BJ (cell line): ENCODE results near the gene CARMIL3. TPM values are rescaled to one million over a fixed set of nuclear protein-coding genes. Genes with fewer than 3 reads are reported as not detected.

Source experiments
- CTCF ChIA-PET: fragments of 350-600 bp; formaldehyde crosslinking; extraction: SDS; loops from one replicate; lab custom pipeline; 2021; ENCODE audit warnings: antibody characterized with exemption, inconsistent platforms; lab: Yijun Ruan, JAX
- POLR2A ChIA-PET: fragments of 300-600 bp; sonication (Branson Sonifier 250); formaldehyde crosslinking; extraction: SDS; loops from one replicate; lab custom pipeline; 2021; ENCODE audit warnings: antibody characterized with exemption; lab: Charles Lee
- DNase-seq: peaks from one replicate; pipeline ENCODE4 v3.0.0-alpha.2; 2011; ENCODE audit warnings: low read depth
- H3K27me3 ChIP-seq: 2 replicates; pipeline ENCODE4 v1.6.0; 2011; ENCODE audit warnings: low read length; ENCODE audit not compliant: control insufficient read depth, insufficient read depth
- H3K36me3 ChIP-seq: 2 replicates; pipeline ENCODE4 v1.5.1; 2011; ENCODE audit warnings: low read length; ENCODE audit not compliant: control insufficient read depth, insufficient read depth
- H3K4me3 ChIP-seq: 2 replicates; pipeline ENCODE4 v1.5.1; 2011; ENCODE audit warnings: low read depth, mild to moderate bottlenecking, control low read depth, low read length
- polyA plus RNA-seq: library from polyadenylated mRNA; depleted of rRNA; stranded (reverse); fragments of >200 nt; gene quantifications from 2 replicates; pipeline ENCODE4 v1.2.3, GENCODE V29; 2011
- TF ChIP-seq, protein P1 (sequence below): IDR thresholded peaks from 2 replicates; pipeline ENCODE4 v1.5.1; 2011; ENCODE audit warnings: low read depth, mild to moderate bottlenecking, control low read depth, inconsistent platforms, low read length, moderate library complexity; ENCODE audit not compliant: insufficient read depth

The CARMIL3 gene
- polyA plus RNA-seq, 1 experiment = 0.04 TPM

DNA sequence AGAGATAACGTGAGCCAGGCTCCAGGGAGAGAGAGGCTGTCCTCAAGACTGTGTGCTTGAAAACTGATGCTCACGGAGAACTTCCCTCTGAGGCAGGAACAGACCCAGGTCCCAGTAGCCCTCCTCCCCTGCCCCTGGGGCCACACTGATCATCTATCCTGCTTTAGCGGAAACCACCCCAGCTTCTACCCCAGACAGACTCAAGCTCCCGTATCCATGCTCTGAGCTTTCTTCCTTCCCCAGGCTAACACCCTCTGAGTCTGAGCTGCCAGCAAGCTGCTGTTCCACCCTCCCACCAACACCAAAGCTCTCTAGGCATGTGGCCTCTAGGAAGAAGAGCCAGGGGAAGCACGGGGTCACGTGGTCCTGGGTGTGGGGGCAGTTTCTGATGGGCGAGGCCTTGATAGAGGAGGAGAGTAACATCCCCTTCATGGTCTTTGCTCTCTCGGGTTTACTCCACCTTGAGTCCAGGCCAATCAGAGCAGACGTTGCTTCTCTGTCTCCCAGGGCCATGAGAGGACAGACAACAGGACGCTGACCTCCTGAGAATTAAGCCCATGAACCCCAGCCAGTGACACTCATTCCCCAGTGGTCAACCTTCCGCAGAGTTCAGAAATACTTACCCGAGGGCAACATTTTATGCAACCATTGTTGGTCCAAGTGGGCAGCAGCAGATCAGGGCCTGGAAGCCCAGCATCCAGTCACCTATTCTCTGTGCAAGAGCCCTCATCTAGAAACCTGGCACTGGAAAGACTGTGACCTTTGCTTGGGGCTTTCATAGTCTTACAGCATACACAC is 43.7 kb downstream of the CARMIL3 start:
- Histone ChIP-seq H3K27me3 (no peaks in the 10 kb centered on the region), H3K4me3 (peak overlapping the region; percentile 82), H3K36me3 (peaks cover 22% of the 10 kb centered on the region)
- ChIA-PET POLR2A (interaction anchor here (1.1 kb wide), 1 partner anchor 18 kb away, joined by 3 read pairs; no protein-coding TSS in a partner anchor), CTCF (interaction anchor here (6.2 to 13.0 kb wide), 3 partner anchors 12 to 37 kb away, joined by 74 to 200 read pairs (median 136); no protein-coding TSS in a partner anchor)
- TF ChIP-seq, protein P1, sequence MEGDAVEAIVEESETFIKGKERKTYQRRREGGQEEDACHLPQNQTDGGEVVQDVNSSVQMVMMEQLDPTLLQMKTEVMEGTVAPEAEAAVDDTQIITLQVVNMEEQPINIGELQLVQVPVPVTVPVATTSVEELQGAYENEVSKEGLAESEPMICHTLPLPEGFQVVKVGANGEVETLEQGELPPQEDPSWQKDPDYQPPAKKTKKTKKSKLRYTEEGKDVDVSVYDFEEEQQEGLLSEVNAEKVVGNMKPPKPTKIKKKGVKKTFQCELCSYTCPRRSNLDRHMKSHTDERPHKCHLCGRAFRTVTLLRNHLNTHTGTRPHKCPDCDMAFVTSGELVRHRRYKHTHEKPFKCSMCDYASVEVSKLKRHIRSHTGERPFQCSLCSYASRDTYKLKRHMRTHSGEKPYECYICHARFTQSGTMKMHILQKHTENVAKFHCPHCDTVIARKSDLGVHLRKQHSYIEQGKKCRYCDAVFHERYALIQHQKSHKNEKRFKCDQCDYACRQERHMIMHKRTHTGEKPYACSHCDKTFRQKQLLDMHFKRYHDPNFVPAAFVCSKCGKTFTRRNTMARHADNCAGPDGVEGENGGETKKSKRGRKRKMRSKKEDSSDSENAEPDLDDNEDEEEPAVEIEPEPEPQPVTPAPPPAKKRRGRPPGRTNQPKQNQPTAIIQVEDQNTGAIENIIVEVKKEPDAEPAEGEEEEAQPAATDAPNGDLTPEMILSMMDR = no peak
- peak; percentile 29 for DNase-seq

DNA sequence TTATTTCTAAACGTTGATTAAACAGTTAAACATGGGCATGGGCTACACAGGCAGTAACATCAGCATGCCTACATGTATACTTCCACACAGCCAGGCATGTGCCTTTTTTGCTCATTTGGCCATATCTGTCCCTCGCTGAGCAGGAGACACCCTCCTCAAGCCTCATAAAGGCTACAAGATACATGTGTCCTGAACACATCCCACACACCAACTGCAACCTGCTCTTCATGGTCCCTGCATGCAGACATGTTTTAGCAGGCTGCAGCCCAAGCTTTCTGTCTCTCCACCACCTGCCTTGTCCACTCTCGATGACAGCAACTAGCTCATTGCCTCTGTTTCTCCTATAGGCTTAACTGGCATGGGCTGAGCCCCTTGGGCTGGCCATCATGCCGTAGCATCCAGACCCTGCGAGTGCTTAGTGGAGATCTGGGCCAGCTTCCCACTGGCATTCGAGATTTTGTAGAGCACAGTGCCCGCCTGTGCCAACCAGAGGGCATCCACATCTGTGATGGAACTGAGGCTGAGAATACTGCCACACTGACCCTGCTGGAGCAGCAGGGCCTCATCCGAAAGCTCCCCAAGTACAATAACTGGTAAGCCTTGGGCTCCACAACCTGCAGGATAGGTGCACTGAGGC is 44.9 kb downstream of the CARMIL3 start:
- ChIA-PET CTCF (interaction anchor here (1.2 to 13.0 kb wide), 2 partner anchors 10 to 38 kb away, joined by 4 to 136 read pairs; no protein-coding TSS in a partner anchor), POLR2A (no interaction called here)
- DNase-seq = no peak
- TF ChIP-seq, protein P1 = no peak
- no peak overlapping the region for H3K4me3 ChIP-seq
- H3K27me3 ChIP-seq = no peaks in the 10 kb centered on the region
- H3K36me3 ChIP-seq = peaks cover 30% of the 10 kb centered on the region

DNA sequence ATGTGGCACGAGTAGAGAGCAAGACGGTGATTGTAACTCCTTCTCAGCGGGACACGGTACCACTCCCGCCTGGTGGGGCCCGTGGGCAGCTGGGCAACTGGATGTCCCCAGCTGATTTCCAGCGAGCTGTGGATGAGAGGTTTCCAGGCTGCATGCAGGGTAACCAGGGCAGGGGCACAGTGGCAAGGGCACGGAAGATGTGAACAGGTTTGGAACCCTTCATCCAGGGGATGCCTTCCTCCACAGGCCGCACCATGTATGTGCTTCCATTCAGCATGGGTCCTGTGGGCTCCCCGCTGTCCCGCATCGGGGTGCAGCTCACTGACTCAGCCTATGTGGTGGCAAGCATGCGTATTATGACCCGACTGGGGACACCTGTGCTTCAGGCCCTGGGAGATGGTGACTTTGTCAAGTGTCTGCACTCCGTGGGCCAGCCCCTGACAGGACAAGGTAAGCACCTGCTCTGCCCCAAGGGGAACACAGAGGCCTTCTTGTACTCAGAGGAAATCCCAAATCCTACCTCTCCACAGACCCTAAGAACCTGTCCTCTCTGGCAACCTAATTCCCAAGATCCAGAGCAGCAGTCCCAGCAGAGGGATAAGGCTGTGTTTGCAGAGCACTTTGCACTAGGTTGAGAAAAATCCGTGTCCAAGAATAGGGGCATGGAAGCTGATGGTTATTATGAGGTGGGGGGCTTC is 46.6 kb downstream of the CARMIL3 start:
- Histone ChIP-seq H3K27me3 (no peaks in the 10 kb centered on the region), H3K36me3 (peaks cover 36% of the 10 kb centered on the region), H3K4me3 (no peak overlapping the region)
- DNase-seq = no peak
- CTCF ChIA-PET = interaction anchor here (1.2 to 13.0 kb wide), 2 partner anchors 9 to 43 kb away, joined by 3 to 136 read pairs; no protein-coding TSS in a partner anchor
- TF ChIP-seq, protein P1 = no peak
- POLR2A ChIA-PET = no interaction called here

DNA sequence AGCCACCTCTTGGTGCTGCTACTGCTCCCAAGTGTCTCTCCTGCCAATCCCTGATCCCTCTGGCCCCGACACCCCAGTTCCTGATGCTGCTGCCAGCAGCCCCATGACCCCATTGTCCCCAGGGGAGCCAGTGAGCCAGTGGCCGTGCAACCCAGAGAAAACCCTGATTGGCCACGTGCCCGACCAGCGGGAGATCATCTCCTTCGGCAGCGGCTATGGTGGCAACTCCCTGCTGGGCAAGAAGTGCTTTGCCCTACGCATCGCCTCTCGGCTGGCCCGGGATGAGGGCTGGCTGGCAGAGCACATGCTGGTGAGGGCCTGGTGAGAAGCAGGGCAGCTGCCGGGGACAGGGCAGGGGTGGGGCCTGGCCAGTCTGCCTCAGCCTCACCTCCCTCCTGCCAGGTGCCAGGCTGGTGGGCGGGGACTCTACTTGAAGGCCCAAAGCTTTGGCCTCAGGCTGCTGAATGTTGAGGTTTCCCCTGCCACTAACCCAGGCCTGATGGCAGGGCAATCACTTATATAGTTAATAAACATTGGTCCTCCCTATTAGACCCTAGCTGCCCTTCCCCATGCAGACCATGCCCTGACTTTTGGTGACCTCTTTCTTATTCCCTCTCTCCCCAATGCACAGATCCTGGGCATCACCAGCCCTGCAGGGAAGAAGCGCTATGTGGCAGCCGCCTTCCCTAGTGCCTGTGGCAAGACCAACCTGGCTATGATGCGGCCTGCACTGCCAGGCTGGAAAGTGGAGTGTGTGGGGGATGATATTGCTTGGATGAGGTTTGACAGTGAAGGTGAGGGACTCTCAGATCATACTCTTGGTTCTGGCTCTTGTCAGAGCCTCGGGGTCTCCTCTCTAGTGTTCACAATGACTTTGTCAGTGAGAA is 47.4 kb downstream of the CARMIL3 start:
- ChIA-PET CTCF (interaction anchor here (2.3 to 13.0 kb wide), 2 partner anchors 8 to 41 kb away, joined by 6 to 136 read pairs; no protein-coding TSS in a partner anchor), POLR2A (no interaction called here)
- no peaks in the 10 kb centered on the region for H3K27me3 ChIP-seq
- no peak overlapping the region for H3K4me3 ChIP-seq
- no peak for DNase-seq
- peaks cover 42% of the 10 kb centered on the region for H3K36me3 ChIP-seq
- TF ChIP-seq, protein P1 = no peak
